ENCODE results near the gene PRR29.
"Not testable (repeated sequence)": the region's sequence is repeated elsewhere in the genome, so short reads cannot be mapped to it uniquely, and the experiment has no call there.

Gene PRR29

GRCh38 chr17:63973930-63974593 lies 24.1 kb upstream of the PRR29 start:
- TF ChIP-seq, protein P1, sequence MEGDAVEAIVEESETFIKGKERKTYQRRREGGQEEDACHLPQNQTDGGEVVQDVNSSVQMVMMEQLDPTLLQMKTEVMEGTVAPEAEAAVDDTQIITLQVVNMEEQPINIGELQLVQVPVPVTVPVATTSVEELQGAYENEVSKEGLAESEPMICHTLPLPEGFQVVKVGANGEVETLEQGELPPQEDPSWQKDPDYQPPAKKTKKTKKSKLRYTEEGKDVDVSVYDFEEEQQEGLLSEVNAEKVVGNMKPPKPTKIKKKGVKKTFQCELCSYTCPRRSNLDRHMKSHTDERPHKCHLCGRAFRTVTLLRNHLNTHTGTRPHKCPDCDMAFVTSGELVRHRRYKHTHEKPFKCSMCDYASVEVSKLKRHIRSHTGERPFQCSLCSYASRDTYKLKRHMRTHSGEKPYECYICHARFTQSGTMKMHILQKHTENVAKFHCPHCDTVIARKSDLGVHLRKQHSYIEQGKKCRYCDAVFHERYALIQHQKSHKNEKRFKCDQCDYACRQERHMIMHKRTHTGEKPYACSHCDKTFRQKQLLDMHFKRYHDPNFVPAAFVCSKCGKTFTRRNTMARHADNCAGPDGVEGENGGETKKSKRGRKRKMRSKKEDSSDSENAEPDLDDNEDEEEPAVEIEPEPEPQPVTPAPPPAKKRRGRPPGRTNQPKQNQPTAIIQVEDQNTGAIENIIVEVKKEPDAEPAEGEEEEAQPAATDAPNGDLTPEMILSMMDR (IDR thresholded peaks at IDR 0.05; ENCODE audit: low read depth, low read length), result no peak
- no peak for DNase-seq (ENCODE audit: low read depth in 2 of 2)
- H3K4me3 ChIP-seq (replicated peaks in 1 of 2; ENCODE audit: low read depth in 2 of 2, low read length in 2 of 2), result no peak overlapping the region

DNA sequence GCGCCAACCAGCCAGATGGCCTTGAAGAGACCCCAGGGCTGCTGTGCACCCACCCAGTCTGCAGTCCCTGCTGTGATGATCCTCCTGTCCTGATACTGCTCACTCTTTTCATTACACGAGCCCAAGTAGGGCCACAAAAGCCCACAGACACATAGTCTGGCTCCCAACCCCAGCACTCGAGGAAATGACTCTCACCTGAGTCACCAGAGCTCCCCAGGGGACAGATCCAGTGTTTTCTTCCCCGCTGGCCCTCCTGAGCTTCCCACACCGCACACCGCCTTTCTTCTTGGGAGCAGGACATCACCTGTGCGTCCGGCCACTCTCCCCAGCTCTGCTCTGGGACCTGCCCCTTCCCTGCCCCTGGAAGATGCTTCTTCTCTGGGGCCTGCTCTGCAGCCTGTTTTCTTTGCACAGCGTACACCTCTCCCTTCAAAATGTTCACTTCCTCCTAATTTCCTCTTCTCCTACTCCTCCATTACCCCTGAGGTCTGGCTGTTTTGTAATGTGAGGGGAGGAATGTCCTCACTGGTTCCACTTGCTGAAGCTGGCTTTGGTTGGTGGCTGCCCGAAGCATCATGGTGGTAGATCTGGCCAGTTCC lies 23.5 kb upstream of the PRR29 start:
- no peak overlapping the region for H3K4me3 ChIP-seq (replicated peaks in 1 of 2; ENCODE audit: low read depth in 2 of 2, low read length in 2 of 2)
- peak in 1 of 2 donors; percentile 78 for DNase-seq (ENCODE audit: low read depth in 2 of 2)
- TF ChIP-seq, protein P1 (IDR thresholded peaks at IDR 0.05; ENCODE audit: low read depth, low read length), result no peak

DNA sequence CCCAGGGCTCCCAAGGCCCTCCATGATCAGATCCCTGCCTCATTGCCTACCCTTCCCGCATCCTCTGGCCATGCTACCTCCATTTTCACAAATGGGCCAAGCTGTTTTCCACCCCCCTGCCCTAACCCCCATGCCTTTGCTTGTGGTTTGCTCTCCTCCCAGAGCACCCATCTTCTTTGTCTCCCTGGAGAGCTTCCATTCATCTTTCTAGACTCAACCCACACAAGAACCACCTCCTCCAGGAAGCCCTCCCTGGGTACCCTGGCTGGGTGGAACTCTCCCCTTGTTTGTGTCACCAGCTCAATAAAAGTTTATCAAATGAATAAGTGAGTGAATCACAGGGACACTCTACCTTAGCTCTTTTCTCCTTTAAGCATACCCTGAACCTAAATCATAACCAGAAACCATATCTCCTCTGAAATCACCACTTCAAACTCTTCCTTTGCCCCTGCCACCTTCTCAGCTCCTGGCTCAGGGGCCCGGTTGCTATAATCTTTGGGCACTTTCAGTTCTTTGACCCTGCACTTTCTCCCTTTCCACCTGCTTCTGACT lies 22.5 kb upstream of the PRR29 start:
- no peak overlapping the region for H3K4me3 ChIP-seq (replicated peaks in 1 of 2; ENCODE audit: low read depth in 2 of 2, low read length in 2 of 2)
- DNase-seq (ENCODE audit: low read depth in 2 of 2), result no peak
- TF ChIP-seq, protein P1 (IDR thresholded peaks at IDR 0.05; ENCODE audit: low read depth, low read length), result no peak

GRCh38 chr17:63976702-63977101 lies 21.4 kb upstream of the PRR29 start:
- H3K4me3 ChIP-seq (replicated peaks in 1 of 2; ENCODE audit: low read depth in 2 of 2, low read length in 2 of 2), result no peak overlapping the region
- TF ChIP-seq, protein P1 (IDR thresholded peaks at IDR 0.05; ENCODE audit: low read depth, low read length), result no peak
- no peak for DNase-seq (ENCODE audit: low read depth in 2 of 2)

DNA sequence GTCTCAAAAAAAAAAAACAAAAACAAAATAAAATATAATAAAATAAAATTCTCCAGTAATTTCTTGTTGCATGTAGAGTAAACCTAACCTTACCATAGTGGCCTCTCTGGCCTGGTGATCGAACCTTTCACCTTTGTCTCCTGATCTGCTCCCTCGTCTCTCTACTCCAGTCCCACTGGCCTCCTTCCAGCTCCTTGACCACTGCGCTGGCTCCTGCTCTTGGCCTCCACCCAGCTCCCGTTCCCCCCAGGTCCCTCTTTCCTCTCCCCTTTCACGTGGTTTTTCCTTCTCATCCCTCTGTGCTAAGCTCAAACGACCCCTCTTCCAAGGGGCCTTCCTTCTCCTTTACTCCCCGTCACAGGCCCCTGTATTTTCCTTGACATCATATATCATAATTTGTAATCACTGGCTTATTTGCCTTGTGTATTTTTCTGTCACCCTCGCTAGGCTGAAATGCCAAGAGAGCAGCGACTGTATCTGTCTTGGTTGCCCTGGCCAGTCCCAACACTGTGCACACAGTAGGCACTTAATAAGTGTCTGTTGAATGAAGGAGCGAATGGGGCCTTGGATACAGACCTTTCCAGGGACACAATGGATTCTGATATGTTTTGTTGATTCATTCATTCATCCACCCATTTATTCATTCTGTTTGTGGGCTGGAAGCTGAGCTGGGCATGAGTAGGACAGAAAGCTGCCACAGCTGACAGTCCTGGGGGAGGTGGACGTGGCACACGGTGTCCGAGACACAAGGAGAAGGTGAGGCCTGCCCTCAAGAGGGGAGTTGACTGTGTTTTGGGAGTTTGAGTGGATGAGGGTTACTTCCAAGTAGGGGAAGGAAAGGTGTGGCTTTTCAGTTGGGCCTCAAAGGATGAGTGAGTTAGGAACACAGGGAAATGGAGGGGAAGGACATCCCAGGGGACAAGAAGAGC lies 19.6 kb upstream of the PRR29 start:
- DNase-seq (ENCODE audit: low read depth in 2 of 2), result no peak
- TF ChIP-seq, protein P1 (IDR thresholded peaks at IDR 0.05; ENCODE audit: low read depth, low read length), result no peak
- no peak overlapping the region for H3K4me3 ChIP-seq (replicated peaks in 1 of 2; ENCODE audit: low read depth in 2 of 2, low read length in 2 of 2)

DNA sequence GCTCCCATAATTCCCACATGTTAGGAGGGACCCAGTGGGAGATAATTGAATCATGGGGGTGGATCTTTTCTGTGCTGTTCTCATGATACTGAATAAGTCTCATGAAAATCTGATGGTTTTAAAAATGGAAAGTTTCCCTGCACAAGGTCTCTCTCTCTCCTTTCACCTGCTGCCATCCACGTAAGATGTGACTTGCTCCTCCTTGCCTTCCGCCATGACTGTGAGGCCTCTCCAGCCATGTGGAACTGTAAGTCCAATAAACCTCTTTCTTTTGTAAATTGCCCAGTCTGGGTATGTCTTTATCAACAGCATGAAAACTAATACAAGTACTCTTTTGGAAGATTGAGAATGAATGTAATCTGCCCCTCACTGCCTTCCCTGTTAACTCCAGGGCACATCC lies 15.5 kb upstream of the PRR29 start:
- H3K4me3 ChIP-seq (replicated peaks in 1 of 2; ENCODE audit: low read depth in 2 of 2, low read length in 2 of 2); DNase-seq (ENCODE audit: low read depth in 2 of 2): not testable (repeated sequence)

- TF ChIP-seq, protein P1 (IDR thresholded peaks at IDR 0.05; ENCODE audit: low read depth, low read length), result no peak
- no peak overlapping the region for H3K4me3 ChIP-seq (replicated peaks in 1 of 2; ENCODE audit: low read depth in 2 of 2, low read length in 2 of 2)
- no peak for DNase-seq (ENCODE audit: low read depth in 2 of 2)
Measured at GRCh38 chr17:63983320-63983719, 14.8 kb upstream of the PRR29 start.

Data from cardiac fibroblast (primary cell).